HFF-Myc (cell line): ENCODE measurements around the gene SIGLECL1.
"Not testable (repeated sequence)": the region's sequence is repeated elsewhere in the genome, so short reads cannot be mapped to it uniquely, and the experiment has no call there.

Source experiments
- DNase-seq: peaks from one replicate; pipeline ENCODE4 v3.0.0-alpha.2; 2011; ENCODE audit warnings: low read depth; ENCODE audit errors: extremely low read depth
- H3K4me3 ChIP-seq: replicated peaks from 2 replicates; pipeline ENCODE4 v1.5.1; 2011; ENCODE audit warnings: low read depth, mild to moderate bottlenecking, control low read depth, low read length
- CTCF ChIP-seq: IDR thresholded peaks from 2 replicates; pipeline ENCODE4 v1.5.1; 2012; ENCODE audit warnings: mild to moderate bottlenecking, low read depth, low read length, control low read depth; ENCODE audit errors: missing control alignments

Gene SIGLECL1

GRCh38 chr19:51211833-51212232, 39.0 kb upstream of the SIGLECL1 start:
- DNase-seq = no peak
- TF ChIP-seq CTCF = no peak
- no peak overlapping the region for H3K4me3 ChIP-seq

- no peak for TF ChIP-seq CTCF
- no peak for DNase-seq
Observed at GRCh38 chr19:51219307-51219706, 31.6 kb upstream of the SIGLECL1 start.

GRCh38 chr19:51219971-51220370, 30.9 kb upstream of the SIGLECL1 start:
- H3K4me3 ChIP-seq = no peak overlapping the region
- no peak for TF ChIP-seq CTCF
- DNase-seq = no peak

More at GRCh38 chr19:51219307-51219706, 31.6 kb upstream of the SIGLECL1 start:
- no peak overlapping the region for H3K4me3 ChIP-seq

GRCh38 chr19:51220996-51221395, 29.9 kb upstream of the SIGLECL1 start:
- no peak overlapping the region for H3K4me3 ChIP-seq
- TF ChIP-seq CTCF = no peak

GRCh38 chr19:51224163-51224641, 26.7 kb upstream of the SIGLECL1 start:
- no peak overlapping the region for H3K4me3 ChIP-seq
- DNase-seq = no peak
- no peak for TF ChIP-seq CTCF

More at GRCh38 chr19:51220996-51221395, 29.9 kb upstream of the SIGLECL1 start:
- DNase-seq = no peak

GRCh38 chr19:51224898-51225393, 25.9 kb upstream of the SIGLECL1 start, which contains the start of gene CD33:
CD33 (plus strand) TSS chr19:51225080; CDS start chr19:51225119, 39 bp downstream.
- not testable (repeated sequence) for DNase-seq, H3K4me3 ChIP-seq

GRCh38 chr19:51226067-51226466, 24.8 kb upstream of the SIGLECL1 start:
- H3K4me3 ChIP-seq = no peak overlapping the region
- DNase-seq = no peak
- no peak for TF ChIP-seq CTCF
